Fibroblast of mammary gland (primary cell): Measurements from ENCODE around the gene DENND2A.

Source experiments
- DNase-seq: peaks from one replicate; pipeline ENCODE4 v3.0.0-alpha.2; 2010; ENCODE audit warnings: low read depth
- H3K4me3 ChIP-seq: 2 replicates; pipeline ENCODE4 v1.5.1; 2011; ENCODE audit warnings: low read depth, mild to moderate bottlenecking, low read length, moderate library complexity; ENCODE audit not compliant: control insufficient read depth
- CTCF ChIP-seq: conservative IDR thresholded peaks from 2 replicates; pipeline ENCODE4 v1.5.1; 2011; ENCODE audit warnings: low read depth, low read length, inconsistent platforms; ENCODE audit not compliant: control insufficient read depth, insufficient read depth

The DENND2A gene

DNA sequence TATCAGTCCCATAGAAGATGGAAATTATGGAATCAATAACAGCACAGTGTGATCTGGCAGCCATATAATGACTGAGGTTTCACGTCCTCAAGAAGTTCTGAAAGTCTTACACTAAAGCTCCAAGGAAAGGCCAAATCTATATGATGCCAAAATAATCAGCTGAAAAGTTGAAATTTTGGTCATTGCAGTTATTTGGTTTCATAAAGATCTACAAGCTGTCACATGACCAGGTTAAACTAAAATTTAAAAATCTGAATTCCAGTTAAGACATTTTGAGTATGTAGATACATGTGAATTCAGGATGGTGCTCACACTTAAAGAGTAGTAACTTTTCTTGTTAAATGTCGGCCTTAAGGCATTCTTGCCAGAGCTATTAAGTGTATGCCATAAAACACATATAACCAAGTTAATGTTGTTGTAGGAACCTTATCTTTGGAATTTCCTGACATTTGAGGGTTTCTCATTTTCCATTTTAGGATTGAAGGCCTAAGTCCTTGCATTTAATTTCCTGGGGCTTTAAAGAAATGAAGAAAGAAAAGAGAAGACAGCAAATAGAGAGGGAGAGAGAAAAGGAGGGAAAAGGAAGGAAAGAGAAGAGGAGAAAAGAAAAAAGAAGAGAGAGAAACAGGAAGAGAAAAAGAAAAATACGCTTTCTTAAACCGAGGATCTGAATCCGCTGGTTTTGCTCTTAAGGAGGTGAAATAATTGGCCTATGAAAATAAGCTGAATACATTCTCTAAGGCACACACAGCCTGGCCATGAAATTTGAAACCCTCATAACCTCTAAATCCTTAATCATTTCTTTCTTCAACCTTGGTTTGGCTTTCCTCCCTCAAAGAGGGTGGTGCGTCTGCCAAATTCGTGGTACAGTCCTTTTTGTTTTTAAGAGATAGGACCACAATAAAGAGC is 43.8 kb downstream of the DENND2A start:
- no peak for TF ChIP-seq CTCF
- H3K4me3 ChIP-seq, result no peak overlapping the region
- peak; percentile 60 for DNase-seq

- TF ChIP-seq CTCF, result no peak
Measured at GRCh38 chr7:140595468-140596092, 45.0 kb downstream of the DENND2A start.

GRCh38 chr7:140594131-140594691 is 46.4 kb downstream of the DENND2A start:
- no peak for TF ChIP-seq CTCF
- no peak overlapping the region for H3K4me3 ChIP-seq
- no peak for DNase-seq

More at GRCh38 chr7:140595468-140596092, 45.0 kb downstream of the DENND2A start:
- peak; percentile 18 for DNase-seq
- H3K4me3 ChIP-seq, result no peak overlapping the region

DNA sequence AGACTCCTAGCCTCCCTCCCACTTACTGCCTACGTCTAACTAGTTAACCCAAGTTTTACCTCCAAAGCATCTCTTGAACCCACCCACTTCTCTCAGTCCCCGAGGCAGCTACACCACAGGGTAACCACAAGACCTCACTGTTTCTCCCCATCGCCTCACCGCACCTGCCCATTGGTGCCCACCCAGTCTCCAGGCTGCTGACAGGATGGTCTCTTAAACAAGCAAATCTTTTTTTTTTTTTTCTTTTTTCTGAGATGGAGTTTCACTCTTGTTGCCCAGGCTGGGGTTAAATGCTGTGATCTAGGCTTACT is 47.0 kb downstream of the DENND2A start:
- no peak for DNase-seq
- H3K4me3 ChIP-seq, result no peak overlapping the region
- no peak for TF ChIP-seq CTCF

DNA sequence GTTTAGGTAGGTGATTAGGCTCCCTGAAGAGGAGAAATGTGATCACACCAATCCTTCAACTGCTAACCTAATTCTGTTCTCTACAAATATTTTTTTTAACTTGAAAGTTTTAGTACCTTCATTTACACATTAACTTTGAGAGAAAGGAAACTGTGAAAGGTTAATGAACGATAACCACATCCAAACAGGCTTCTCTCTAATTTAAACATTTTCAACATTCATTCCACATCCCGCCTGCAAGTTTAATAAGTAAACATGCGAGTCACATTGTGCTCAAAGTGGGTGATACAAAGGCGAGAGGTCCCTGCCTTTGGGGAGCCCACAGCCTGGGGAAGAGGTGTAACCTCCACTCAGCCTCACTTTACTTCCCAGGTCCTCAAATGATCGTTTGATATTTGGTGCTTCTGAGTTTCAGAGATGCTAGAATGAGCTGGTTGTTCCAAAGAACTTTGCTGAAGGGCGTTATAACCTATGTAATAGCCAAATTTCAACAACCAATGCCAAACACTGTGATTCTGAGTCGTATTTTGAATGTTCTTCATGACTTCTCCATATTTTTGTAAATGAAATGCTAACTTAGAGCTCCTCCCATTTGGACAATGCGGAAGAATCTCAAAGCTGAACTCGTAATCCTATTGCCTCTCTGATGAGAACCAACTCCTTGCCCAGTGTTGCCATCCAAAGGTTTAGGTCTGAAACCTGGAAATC is 47.5 kb downstream of the DENND2A start:
- DNase-seq, result no peak
- TF ChIP-seq CTCF, result no peak
- H3K4me3 ChIP-seq, result no peak overlapping the region

DNA sequence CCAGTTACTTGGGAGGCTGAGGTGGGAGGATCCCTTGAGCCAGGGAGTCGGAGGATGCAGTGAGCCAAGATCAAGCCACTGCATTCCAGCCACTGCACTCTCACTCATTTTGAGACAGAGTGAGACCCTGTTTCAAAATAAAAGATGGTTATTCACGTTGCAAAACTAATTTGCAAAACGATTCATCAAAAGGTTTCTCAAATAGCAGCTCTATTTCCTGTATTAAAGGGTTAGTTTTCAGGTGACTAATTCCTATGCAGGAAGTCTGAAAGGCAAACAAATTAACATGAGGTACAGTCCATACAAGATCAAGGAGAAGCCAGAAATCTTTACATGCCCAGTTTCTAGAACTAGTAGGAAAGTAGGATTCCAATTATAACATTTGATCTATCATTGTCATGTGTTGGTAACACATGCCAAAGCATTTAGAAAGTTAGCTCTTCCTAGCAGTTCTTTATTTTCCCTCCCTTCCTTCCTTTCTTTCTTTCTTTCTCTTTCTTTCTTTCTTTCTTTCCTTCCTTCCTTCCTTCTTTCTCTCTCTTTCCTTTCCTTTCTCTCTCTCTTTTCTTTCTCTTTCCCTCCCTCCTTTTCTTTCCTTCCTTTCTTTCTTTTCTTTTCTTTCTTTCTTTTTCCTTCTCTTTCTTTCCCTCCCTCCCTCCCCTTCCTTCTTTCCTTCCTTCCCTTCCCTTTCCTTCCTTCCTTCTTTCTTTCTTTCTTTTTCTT is 49.3 kb downstream of the DENND2A start:
- no peak for TF ChIP-seq CTCF
- no peak for DNase-seq
- no peak overlapping the region for H3K4me3 ChIP-seq
